Naive thymus-derived CD4-positive, alpha-beta T cell (primary cell): ENCODE results near the gene RAB12. TPM values are rescaled to one million over a fixed set of nuclear protein-coding genes. Genes with fewer than 3 reads are reported as not detected.
"Not testable (repeated sequence)": the region's sequence is repeated elsewhere in the genome, so short reads cannot be mapped to it uniquely, and the experiment has no call there.

ENCODE experiments used
- ATAC-seq: fragments of 150-1000 bp; cut with Tn5 transposase; 2 replicates; pipeline ENCODE4 v1.10.0; 2021; ENCODE audit warnings: mild to moderate bottlenecking, moderate library complexity
- CTCF ChIA-PET: fragments of 350-600 bp; sonication (Branson Sonifier 250); formaldehyde crosslinking; loops from one replicate; lab custom pipeline; 2021; ENCODE audit warnings: antibody characterized with exemption; lab: Charles Lee
- POLR2A ChIA-PET: fragments of 350-600 bp; sonication (Branson Sonifier 250); formaldehyde crosslinking; loops from one replicate; lab custom pipeline; 2021; ENCODE audit warnings: antibody characterized with exemption, inconsistent platforms; lab: Charles Lee
- DNase-seq, 9 donors: peaks; one replicate each; pipeline versions ENCODE4 v3.0.0 to v3.0.0-alpha.2; 2020 to 2022; ENCODE audit warnings: mixed read lengths in 1 of 9
- H3K27ac ChIP-seq: one replicate; pipeline ENCODE4 v1.7.0; 2013; ENCODE audit warnings: mild to moderate bottlenecking, low read depth, low read length, moderate library complexity
- H3K27me3 ChIP-seq, 2 donors: one replicate each; pipeline ENCODE4 v1.7.0; 2013; ENCODE audit warnings: low read length in 2 of 2, mild to moderate bottlenecking in 2 of 2, moderate library complexity in 2 of 2; ENCODE audit not compliant: control insufficient read depth in 2 of 2, insufficient read depth in 2 of 2
- H3K36me3 ChIP-seq, 3 experiments: 1 replicate in 2 of 3; 2 replicates in 1 of 3; pipeline ENCODE4 v1.7.0; 2013; ENCODE audit warnings: low read length in 3 of 3, mild to moderate bottlenecking in 3 of 3, moderate library complexity in 1 of 3; ENCODE audit not compliant: insufficient read depth in 3 of 3, control insufficient read depth in 2 of 3
- H3K4me1 ChIP-seq, 2 donors: one replicate each; pipeline ENCODE4 v1.7.0; 2013; ENCODE audit warnings: low read length in 2 of 2, mild to moderate bottlenecking in 2 of 2, moderate library complexity in 1 of 2; ENCODE audit not compliant: control insufficient read depth in 2 of 2, insufficient read depth in 2 of 2
- H3K4me3 ChIP-seq: 2 replicates; pipeline ENCODE4 v1.7.0; 2013; ENCODE audit warnings: mild to moderate bottlenecking, low read length
- H3K9me3 ChIP-seq, 3 experiments: 1 replicate in 2 of 3; 2 replicates in 1 of 3; pipeline ENCODE4 v1.7.0; 2013; ENCODE audit warnings: low read length in 3 of 3; ENCODE audit not compliant: control insufficient read depth in 2 of 3
- H3K27ac Mint-ChIP-seq, 9 donors: one replicate each; pipeline ENCODE4 v1.8.0; 2020 to 2022; ENCODE audit warnings: mixed read lengths in 9 of 9, mild to moderate bottlenecking in 8 of 9, moderate library complexity in 5 of 9, inconsistent platforms in 2 of 9
- H3K27me3 Mint-ChIP-seq, 5 donors: one replicate each; pipeline ENCODE4 v1.8.0; 2021 to 2022; ENCODE audit warnings: mixed read lengths in 5 of 5, mild to moderate bottlenecking in 1 of 5
- H3K36me3 Mint-ChIP-seq, 5 donors: one replicate each; pipeline ENCODE4 v1.8.0; 2020 to 2022; ENCODE audit warnings: mixed read lengths in 5 of 5, mild to moderate bottlenecking in 3 of 5, inconsistent platforms in 1 of 5
- H3K4me1 Mint-ChIP-seq, 7 donors: one replicate each; pipeline ENCODE4 v1.8.0; 2020 to 2022; ENCODE audit warnings: mixed read lengths in 7 of 7, mild to moderate bottlenecking in 3 of 7, inconsistent platforms in 1 of 7
- H3K4me3 Mint-ChIP-seq, 10 donors: one replicate each; pipeline ENCODE4 v1.8.0; 2020 to 2022; ENCODE audit warnings: mild to moderate bottlenecking in 10 of 10, mixed read lengths in 10 of 10, moderate library complexity in 6 of 10, inconsistent platforms in 2 of 10
- H3K9me3 Mint-ChIP-seq, 11 donors: one replicate each; pipeline ENCODE4 v1.8.0; 2020 to 2022; ENCODE audit warnings: mixed read lengths in 11 of 11, mild to moderate bottlenecking in 4 of 11, inconsistent platforms in 1 of 11, moderate library complexity in 1 of 11
- intact Hi-C, 2 donors: fragments of 100-400 bp; cut with micrococcal nuclease; formaldehyde crosslinking; loops; one replicate each; pipeline ENCODE4 v1.15.1; 2023
- polyA plus RNA-seq, 2 donors: library from polyadenylated mRNA; unstranded; fragments of 300-500 nt; fragmentation: Illumina TruSeq; gene quantifications; one replicate each; pipeline ENCODE4 v1.2.3, GENCODE V29; 2021
- total RNA-seq, 6 experiments: library from RNA in 5 of 6; stranded (reverse) in 5 of 6; gene quantifications; 1 replicate in 5 of 6; 2 replicates in 1 of 6; pipeline ENCODE4 v1.2.3 and lab custom pipeline; 2021 to 2026

Gene RAB12
- total and polyA plus RNA-seq, 7 experiments from 2014 or later: 0.12 to 26.2 (median 20.3) TPM

- H3K9me3 ChIP-seq: no peaks in the 10 kb centered on the region
- Mint-ChIP-seq H3K4me1 (peaks cover 0 to 9% (median 6%) of the 10 kb centered on the region in 7 donors), H3K9me3 (no peaks in the 10 kb centered on the region), H3K36me3 (peaks cover 8 to 40% (median 14%) of the 10 kb centered on the region in 5 donors), H3K27ac (no peak overlapping the region), H3K27me3 (no peaks in the 10 kb centered on the region), H3K4me3 (no peak overlapping the region)
- no peak overlapping the region for H3K27ac ChIP-seq
- H3K4me3 ChIP-seq: no peak overlapping the region
- intact Hi-C loops: no loop called here
- H3K27me3 ChIP-seq: no peaks in the 10 kb centered on the region
- ATAC-seq (no peak), DNase-seq (no peak)
- ChIA-PET CTCF (no interaction called here), POLR2A (no interaction called here)
- peaks cover 6 to 54% (median 11%) of the 10 kb centered on the region in 3 experiments for H3K36me3 ChIP-seq
- no peaks in the 10 kb centered on the region for H3K4me1 ChIP-seq
Observed at GRCh38 chr18:8632386-8632785, 23.1 kb downstream of the RAB12 start.

- Mint-ChIP-seq H3K36me3 (peaks cover 8 to 58% (median 32%) of the 10 kb centered on the region in 5 donors), H3K27me3 (no peaks in the 10 kb centered on the region), H3K4me1 (peaks cover 0 to 7% (median 0%) of the 10 kb centered on the region in 7 donors), H3K9me3 (peaks cover 0 to 1% (median 0%) of the 10 kb centered on the region in 11 donors), H3K4me3 (no peak overlapping the region), H3K27ac (peak overlapping the region in 1 of 9 donors; percentile 62)
- POLR2A ChIA-PET: no interaction called here
- Histone ChIP-seq H3K36me3 (peaks cover 11 to 66% (median 11%) of the 10 kb centered on the region in 3 experiments), H3K4me3 (no peak overlapping the region), H3K27me3 (no peaks in the 10 kb centered on the region), H3K4me1 (no peaks in the 10 kb centered on the region), H3K27ac (no peak overlapping the region), H3K9me3 (no peaks in the 10 kb centered on the region)
- CTCF ChIA-PET: no interaction called here
- ATAC-seq (no peak), DNase-seq (no peak)
- intact Hi-C loops: no loop called here
Observed at GRCh38 chr18:8634508-8634907, 25.3 kb downstream of the RAB12 start.

- Mint-ChIP-seq H3K27ac (peak overlapping the region in 1 of 9 donors; percentile 79), H3K9me3 (peaks cover 0 to 3% (median 0%) of the 10 kb centered on the region in 11 donors), H3K4me3 (no peak overlapping the region), H3K4me1 (peaks cover 0 to 7% (median 0%) of the 10 kb centered on the region in 7 donors), H3K27me3 (no peaks in the 10 kb centered on the region), H3K36me3 (peaks cover 8 to 63% (median 38%) of the 10 kb centered on the region in 5 donors)
- Histone ChIP-seq H3K27ac (no peak overlapping the region), H3K4me3 (no peak overlapping the region), H3K27me3 (no peaks in the 10 kb centered on the region), H3K36me3 (peaks cover 11 to 69% (median 11%) of the 10 kb centered on the region in 3 experiments), H3K4me1 (no peaks in the 10 kb centered on the region), H3K9me3 (no peaks in the 10 kb centered on the region)
- intact Hi-C loops: no loop called here
- ChIA-PET CTCF (no interaction called here), POLR2A (no interaction called here)
- no peak for DNase-seq
- no peak for ATAC-seq
Observed at GRCh38 chr18:8635087-8635486, 25.9 kb downstream of the RAB12 start.

GRCh38 chr18:8639762-8640161 lies 30.5 kb downstream of the RAB12 start:
- peaks cover 5 to 50% (median 42%) of the 10 kb centered on the region in 5 donors for H3K36me3 Mint-ChIP-seq
- POLR2A ChIA-PET: no interaction called here
- peaks cover under 1 to 46% (median 11%) of the 10 kb centered on the region in 3 experiments for H3K36me3 ChIP-seq

GRCh38 chr18:8643326-8643878 lies 34.2 kb downstream of the RAB12 start:
- no peak overlapping the region for H3K4me3 ChIP-seq
- H3K9me3 ChIP-seq: no peaks in the 10 kb centered on the region
- POLR2A ChIA-PET: no interaction called here
- no peaks in the 10 kb centered on the region for H3K27me3 ChIP-seq
- Mint-ChIP-seq H3K4me3 (no peak overlapping the region), H3K27me3 (peaks cover 5 to 13% (median 11%) of the 10 kb centered on the region in 5 donors), H3K4me1 (no peaks in the 10 kb centered on the region), H3K36me3 (peaks cover 5 to 27% (median 23%) of the 10 kb centered on the region in 5 donors), H3K9me3 (peaks cover 0 to 13% (median 0%) of the 10 kb centered on the region in 11 donors), H3K27ac (no peak overlapping the region)
- DNase-seq (no peak), ATAC-seq (no peak)
- H3K4me1 ChIP-seq: no peaks in the 10 kb centered on the region
- no peak overlapping the region for H3K27ac ChIP-seq
- CTCF ChIA-PET: no interaction called here
- peaks cover 0 to 17% (median 0%) of the 10 kb centered on the region in 3 experiments for H3K36me3 ChIP-seq
- intact Hi-C loops: no loop called here

More at GRCh38 chr18:8639762-8640161, 30.5 kb downstream of the RAB12 start:
- H3K4me1 Mint-ChIP-seq: no peaks in the 10 kb centered on the region
- no peak overlapping the region for H3K27ac Mint-ChIP-seq
- H3K9me3 Mint-ChIP-seq: peaks cover 0 to 3% (median 0%) of the 10 kb centered on the region in 11 donors
- Histone ChIP-seq H3K27ac (no peak overlapping the region), H3K4me1 (no peaks in the 10 kb centered on the region), H3K4me3 (no peak overlapping the region), H3K9me3 (no peaks in the 10 kb centered on the region), H3K27me3 (no peaks in the 10 kb centered on the region)
- no peak for ATAC-seq
- no peaks in the 10 kb centered on the region for H3K27me3 Mint-ChIP-seq
- H3K4me3 Mint-ChIP-seq: no peak overlapping the region
- CTCF ChIA-PET: no interaction called here
- intact Hi-C loops: no loop called here
- DNase-seq: no peak

- H3K4me3 ChIP-seq, H3K4me3 Mint-ChIP-seq, POLR2A ChIA-PET, H3K4me1 ChIP-seq, H3K36me3 ChIP-seq, H3K36me3 Mint-ChIP-seq, CTCF ChIA-PET, H3K27ac Mint-ChIP-seq, H3K27me3 ChIP-seq, H3K27ac ChIP-seq, H3K9me3 ChIP-seq, ATAC-seq, DNase-seq, H3K4me1 Mint-ChIP-seq, intact Hi-C loops: not testable (repeated sequence)
- Mint-ChIP-seq H3K27me3 (peaks cover 17 to 36% (median 29%) of the 10 kb centered on the region in 5 donors), H3K9me3 (peaks cover 0 to 13% (median 2%) of the 10 kb centered on the region in 11 donors)
Observed at GRCh38 chr18:8647359-8647758, 38.1 kb downstream of the RAB12 start.
